Endothelial cell of umbilical vein (primary cell): ENCODE measurements around the gene SEC11A.
"Not testable (repeated sequence)": the region's sequence is repeated elsewhere in the genome, so short reads cannot be mapped to it uniquely, and the experiment has no call there.

Experiments used
- EZH2 ChIP-seq: IDR thresholded peaks from 2 replicates; pipeline ENCODE4 v1.6.1; 2012; ENCODE audit warnings: borderline replicate concordance, low read depth, mild to moderate bottlenecking, moderate library complexity, low read length, inconsistent platforms; ENCODE audit not compliant: severe bottlenecking
- MYC ChIP-seq: IDR thresholded peaks from one replicate; pipeline ENCODE4 v1.6.1; 2011; ENCODE audit warnings: mild to moderate bottlenecking, low read depth, low read length
- POLR2A ChIP-seq: IDR thresholded peaks from 2 replicates; pipeline ENCODE4 v1.6.1; 2012; ENCODE audit warnings: low read depth, mild to moderate bottlenecking, control low read depth, low read length
- POLR2AphosphoS5 ChIP-seq: IDR thresholded peaks from 2 replicates; pipeline ENCODE4 v1.6.1; 2012; ENCODE audit warnings: low read depth, mild to moderate bottlenecking, control low read depth, low read length, moderate library complexity; ENCODE audit not compliant: insufficient read depth
- TF ChIP-seq, protein P1 (sequence below), 2 donors: IDR thresholded peaks; 1 replicate in 1 of 2; 2 replicates in 1 of 2; pipeline ENCODE4 v1.5.1; 2011; ENCODE audit warnings: low read length in 2 of 2, mild to moderate bottlenecking in 2 of 2, moderate library complexity in 2 of 2, control low read depth in 1 of 2, inconsistent platforms in 1 of 2, low read depth in 1 of 2; ENCODE audit not compliant: insufficient read depth in 1 of 2; ENCODE audit errors: extremely low read depth in 1 of 2
- TF ChIP-seq, protein P2 (sequence below): IDR thresholded peaks from 2 replicates; pipeline ENCODE4 v1.6.1; 2011; ENCODE audit not compliant: insufficient read depth, insufficient read length

DNA sequence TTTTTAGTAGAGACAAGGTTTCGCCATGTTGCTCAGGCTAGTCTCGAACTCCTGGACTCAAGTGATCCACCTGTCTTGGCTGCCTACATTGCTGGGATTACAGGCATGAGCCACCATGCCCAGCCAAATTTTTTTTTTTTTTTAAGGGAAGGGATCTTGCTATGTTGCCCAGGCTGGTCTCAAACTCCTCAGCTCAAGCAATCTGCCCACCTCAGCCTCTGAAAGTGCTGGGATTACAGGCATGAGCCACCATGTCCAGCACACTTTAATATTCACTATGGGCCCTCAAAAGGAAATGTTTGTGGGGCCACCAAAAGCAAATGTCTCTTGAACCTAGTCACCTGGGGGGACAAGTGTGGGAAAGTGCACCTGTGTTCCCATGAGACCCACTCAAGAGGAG lies 73.3 kb downstream of the SEC11A start:
- TF ChIP-seq, protein P1, sequence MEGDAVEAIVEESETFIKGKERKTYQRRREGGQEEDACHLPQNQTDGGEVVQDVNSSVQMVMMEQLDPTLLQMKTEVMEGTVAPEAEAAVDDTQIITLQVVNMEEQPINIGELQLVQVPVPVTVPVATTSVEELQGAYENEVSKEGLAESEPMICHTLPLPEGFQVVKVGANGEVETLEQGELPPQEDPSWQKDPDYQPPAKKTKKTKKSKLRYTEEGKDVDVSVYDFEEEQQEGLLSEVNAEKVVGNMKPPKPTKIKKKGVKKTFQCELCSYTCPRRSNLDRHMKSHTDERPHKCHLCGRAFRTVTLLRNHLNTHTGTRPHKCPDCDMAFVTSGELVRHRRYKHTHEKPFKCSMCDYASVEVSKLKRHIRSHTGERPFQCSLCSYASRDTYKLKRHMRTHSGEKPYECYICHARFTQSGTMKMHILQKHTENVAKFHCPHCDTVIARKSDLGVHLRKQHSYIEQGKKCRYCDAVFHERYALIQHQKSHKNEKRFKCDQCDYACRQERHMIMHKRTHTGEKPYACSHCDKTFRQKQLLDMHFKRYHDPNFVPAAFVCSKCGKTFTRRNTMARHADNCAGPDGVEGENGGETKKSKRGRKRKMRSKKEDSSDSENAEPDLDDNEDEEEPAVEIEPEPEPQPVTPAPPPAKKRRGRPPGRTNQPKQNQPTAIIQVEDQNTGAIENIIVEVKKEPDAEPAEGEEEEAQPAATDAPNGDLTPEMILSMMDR (IDR thresholded peaks at IDR 0.05; ENCODE audit: extremely low read depth in 1 of 2, insufficient read depth in 1 of 2, low read depth in 1 of 2, low read length in 2 of 2) = not testable (repeated sequence)
- TF ChIP-seq POLR2AphosphoS5, EZH2, MYC, POLR2A: not testable (repeated sequence)
- TF ChIP-seq, protein P2, sequence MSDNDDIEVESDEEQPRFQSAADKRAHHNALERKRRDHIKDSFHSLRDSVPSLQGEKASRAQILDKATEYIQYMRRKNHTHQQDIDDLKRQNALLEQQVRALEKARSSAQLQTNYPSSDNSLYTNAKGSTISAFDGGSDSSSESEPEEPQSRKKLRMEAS = not testable (repeated sequence)
